Kidney epithelial cell (primary cell): ENCODE results near the gene ABHD12. TPM values are rescaled to one million over a fixed set of nuclear protein-coding genes. Genes with fewer than 3 reads are reported as not detected.

Experiments
- DNase-seq: peaks from one replicate; pipeline ENCODE4 v3.0.0-alpha.2; 2010; ENCODE audit warnings: low read depth
- H3K27me3 ChIP-seq: 2 replicates; pipeline ENCODE4 v1.6.0; 2011; ENCODE audit warnings: low read length; ENCODE audit not compliant: control insufficient read depth, insufficient read depth
- H3K36me3 ChIP-seq: 2 replicates; pipeline ENCODE4 v1.5.1; 2011; ENCODE audit warnings: low read length; ENCODE audit not compliant: control insufficient read depth, insufficient read depth
- H3K4me3 ChIP-seq: 2 replicates; pipeline ENCODE4 v1.5.1; 2011; ENCODE audit warnings: low read depth, mild to moderate bottlenecking, control low read depth, low read length
- total RNA-seq: library from RNA; depleted of rRNA; stranded (reverse); fragments of >200 nt; gene quantifications from 2 replicates; pipeline ENCODE4 v1.2.3, GENCODE V29; 2015
- TF ChIP-seq, protein P1 (sequence below): IDR thresholded peaks from 2 replicates; pipeline ENCODE4 v1.5.1; 2011; ENCODE audit warnings: mild to moderate bottlenecking, moderate library complexity, low read length, control low read depth, inconsistent platforms; ENCODE audit not compliant: insufficient read depth, poor library complexity, severe bottlenecking

ABHD12 gene
- total RNA-seq, 1 donor from 2014 or later, result 75.1 TPM

DNA sequence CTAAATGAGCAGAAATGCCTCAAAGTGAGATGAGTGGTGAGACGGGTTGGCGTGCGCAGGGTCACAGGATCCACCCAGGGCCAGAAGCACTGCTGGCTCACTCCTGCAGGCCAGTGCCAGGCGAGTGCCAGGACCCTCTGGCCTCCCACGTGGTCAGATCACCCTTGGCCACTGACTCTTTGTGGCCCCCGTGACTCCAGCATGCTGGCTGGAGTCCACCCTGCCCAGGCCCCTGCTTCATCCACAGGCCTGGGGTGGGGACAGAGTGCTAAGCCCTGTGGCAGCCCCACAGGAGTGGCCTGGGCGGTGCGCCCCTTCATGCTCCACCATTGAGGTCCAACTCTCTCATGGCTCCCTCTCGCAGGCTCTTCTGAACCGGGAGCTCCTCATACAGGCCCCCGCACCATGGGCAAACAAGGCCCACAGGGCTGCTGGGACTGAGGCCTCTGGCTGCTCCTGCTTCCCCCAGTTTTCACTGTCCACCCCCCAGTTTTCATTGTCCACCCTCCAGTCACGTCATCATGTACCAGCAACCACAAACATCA is 61.6 kb downstream of the ABHD12 start:
- H3K36me3 ChIP-seq, result no peaks in the 10 kb centered on the region
- no peak for DNase-seq
- TF ChIP-seq, protein P1, sequence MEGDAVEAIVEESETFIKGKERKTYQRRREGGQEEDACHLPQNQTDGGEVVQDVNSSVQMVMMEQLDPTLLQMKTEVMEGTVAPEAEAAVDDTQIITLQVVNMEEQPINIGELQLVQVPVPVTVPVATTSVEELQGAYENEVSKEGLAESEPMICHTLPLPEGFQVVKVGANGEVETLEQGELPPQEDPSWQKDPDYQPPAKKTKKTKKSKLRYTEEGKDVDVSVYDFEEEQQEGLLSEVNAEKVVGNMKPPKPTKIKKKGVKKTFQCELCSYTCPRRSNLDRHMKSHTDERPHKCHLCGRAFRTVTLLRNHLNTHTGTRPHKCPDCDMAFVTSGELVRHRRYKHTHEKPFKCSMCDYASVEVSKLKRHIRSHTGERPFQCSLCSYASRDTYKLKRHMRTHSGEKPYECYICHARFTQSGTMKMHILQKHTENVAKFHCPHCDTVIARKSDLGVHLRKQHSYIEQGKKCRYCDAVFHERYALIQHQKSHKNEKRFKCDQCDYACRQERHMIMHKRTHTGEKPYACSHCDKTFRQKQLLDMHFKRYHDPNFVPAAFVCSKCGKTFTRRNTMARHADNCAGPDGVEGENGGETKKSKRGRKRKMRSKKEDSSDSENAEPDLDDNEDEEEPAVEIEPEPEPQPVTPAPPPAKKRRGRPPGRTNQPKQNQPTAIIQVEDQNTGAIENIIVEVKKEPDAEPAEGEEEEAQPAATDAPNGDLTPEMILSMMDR, result no peak
- no peak overlapping the region for H3K4me3 ChIP-seq
- H3K27me3 ChIP-seq, result no peaks in the 10 kb centered on the region

DNA sequence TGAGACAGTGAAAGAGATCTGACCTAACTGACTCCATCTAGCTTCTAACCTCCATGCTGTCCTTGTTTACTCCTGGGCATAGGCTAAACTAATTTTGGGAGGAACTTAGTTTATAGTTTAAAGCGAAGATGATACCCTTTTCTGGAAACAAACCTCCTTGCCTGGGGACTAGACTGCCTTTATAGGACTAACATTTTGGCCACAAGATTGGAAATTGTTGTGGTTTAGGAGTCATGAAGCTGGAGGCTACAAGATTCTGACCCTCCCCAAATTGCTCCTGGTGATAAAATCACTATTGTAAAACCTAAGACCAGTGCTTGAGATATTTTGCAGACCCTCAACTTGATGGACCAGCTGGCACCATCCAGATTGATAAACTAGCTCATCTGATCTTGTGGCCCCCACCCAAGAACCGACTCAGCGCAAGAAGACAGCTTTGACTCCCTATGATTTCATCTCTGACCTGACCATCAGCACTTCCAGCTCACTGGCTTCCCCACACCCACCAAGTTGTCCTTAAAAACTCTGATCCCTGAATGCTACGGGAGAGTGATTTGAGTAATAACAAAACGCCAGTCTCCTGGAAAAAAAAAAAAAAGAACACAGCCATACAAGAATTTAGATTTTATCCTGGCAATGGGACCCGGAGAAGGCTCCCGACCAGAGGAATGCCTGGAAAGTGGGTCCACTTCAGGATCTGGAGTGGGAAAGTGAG is 63.0 kb downstream of the ABHD12 start:
- DNase-seq, result no peak
- no peaks in the 10 kb centered on the region for H3K27me3 ChIP-seq
- H3K4me3 ChIP-seq, result no peak overlapping the region
- TF ChIP-seq, protein P1, result no peak
- H3K36me3 ChIP-seq, result no peaks in the 10 kb centered on the region

DNA sequence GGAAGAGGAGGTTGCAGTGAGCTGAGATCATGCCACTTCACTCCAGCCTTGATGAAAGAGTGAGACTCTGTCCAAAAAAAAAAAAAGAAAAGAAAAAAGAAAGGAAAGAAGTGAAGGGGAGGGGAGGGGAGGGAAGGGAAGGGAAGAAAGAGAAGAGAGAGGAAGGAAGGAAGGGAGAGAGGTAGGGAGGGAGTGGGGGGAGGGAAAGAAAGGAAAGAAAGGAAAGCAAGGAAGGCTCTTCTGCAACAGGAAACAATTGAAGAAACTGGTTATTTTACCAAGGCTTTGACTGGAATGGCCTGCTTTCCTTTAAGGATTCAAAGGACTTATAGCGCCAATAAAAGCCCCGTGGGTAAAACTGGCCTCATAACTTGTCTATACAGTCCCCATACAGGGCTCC is 64.6 kb downstream of the ABHD12 start:
- Histone ChIP-seq H3K4me3 (no peak overlapping the region), H3K36me3 (no peaks in the 10 kb centered on the region), H3K27me3 (no peaks in the 10 kb centered on the region)
- no peak for DNase-seq
- TF ChIP-seq, protein P1, result no peak

DNA sequence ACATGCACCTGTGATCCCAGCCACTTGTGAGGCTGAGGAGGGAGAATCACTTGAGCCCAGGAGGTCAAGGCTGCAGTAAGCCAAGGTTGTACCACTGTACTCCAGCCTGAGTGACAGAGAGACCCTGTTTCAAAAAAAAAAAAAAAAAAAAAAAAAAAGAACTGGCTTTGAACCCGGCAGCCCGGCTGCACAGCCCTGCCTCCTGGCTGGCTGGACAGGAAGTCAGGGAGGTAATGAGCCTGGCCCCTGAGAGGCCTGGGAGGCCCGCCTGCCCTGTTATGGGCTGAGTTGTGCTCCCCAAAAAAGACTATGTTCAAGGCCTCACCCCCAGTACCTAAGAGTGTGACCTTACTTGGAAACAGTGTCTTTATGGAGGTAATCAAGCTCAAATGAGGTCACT is 65.6 kb downstream of the ABHD12 start:
- TF ChIP-seq, protein P1, result no peak
- no peaks in the 10 kb centered on the region for H3K27me3 ChIP-seq
- DNase-seq, result no peak
- H3K36me3 ChIP-seq, result no peaks in the 10 kb centered on the region
- no peak overlapping the region for H3K4me3 ChIP-seq

DNA sequence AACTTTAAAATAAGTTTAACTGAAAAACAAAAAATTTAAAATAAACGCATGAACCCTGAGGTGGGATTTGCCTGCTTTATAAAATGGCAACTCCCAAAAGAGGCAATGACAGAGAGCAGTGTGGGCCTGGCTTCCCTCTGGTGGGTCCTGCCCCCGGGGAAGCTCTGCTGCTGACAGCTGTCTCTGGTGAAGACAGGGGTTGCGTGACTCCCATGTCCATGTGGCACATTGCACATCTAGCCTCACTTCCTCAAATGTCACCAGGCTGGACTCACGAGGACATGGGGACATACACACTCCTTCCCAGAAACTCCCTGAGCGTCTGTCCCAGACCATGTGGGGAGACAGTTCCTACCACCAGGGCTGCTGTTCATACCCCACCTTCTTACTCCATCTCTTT is 66.2 kb downstream of the ABHD12 start:
- DNase-seq, result no peak
- H3K4me3 ChIP-seq, result no peak overlapping the region
- TF ChIP-seq, protein P1, result no peak

More for the DNA sequence above, 66.2 kb downstream of the ABHD12 start:
- H3K36me3 ChIP-seq, result no peaks in the 10 kb centered on the region
- no peaks in the 10 kb centered on the region for H3K27me3 ChIP-seq
